K562 (cell line): ENCODE results near the gene ETV2. TPM values are rescaled to one million over a fixed set of nuclear protein-coding genes. Genes with fewer than 3 reads are reported as not detected.
A peak's percentile ranks its signal among the peaks of the same experiment; 100 is the strongest.

ENCODE experiments used
- FOXA3 ChIP-seq, 2 experiments: fragments of 450-650 bp in 1 of 2; sonication (generic) in 1 of 2; formaldehyde crosslinking; IDR thresholded peaks in 1 of 2; conservative IDR thresholded peaks in 1 of 2; 2 replicates each; pipeline versions ENCODE4 v1.4.0 to v1.8.0; 2020 to 2022; ENCODE audit warnings: mild to moderate bottlenecking in 2 of 2, missing genetic modification reagents in 1 of 2
- KDM2B ChIP-seq: fragments of 250-450 bp; sonication (Bioruptor Pico); IDR thresholded peaks from 2 replicates; pipeline ENCODE4 v1.8.0; 2021; ENCODE audit warnings: mild to moderate bottlenecking, moderate library complexity
- KDM4B ChIP-seq, 2 experiments: fragments of 450-650 bp in 1 of 2; sonication (generic) in 1 of 2; IDR thresholded peaks; 2 replicates each; pipeline ENCODE4 v1.6.1; 2016 to 2017; ENCODE audit warnings: borderline replicate concordance in 2 of 2, antibody characterized with exemption in 1 of 2, low read depth in 1 of 2, mild to moderate bottlenecking in 1 of 2
- LCOR ChIP-seq: sonication (generic); formaldehyde crosslinking; IDR thresholded peaks from 2 replicates; pipeline ENCODE4 v1.8.0; 2022; ENCODE audit warnings: mild to moderate bottlenecking, missing genetic modification reagents
- MAZ ChIP-seq, 2 experiments: fragments of 450-650 bp in 1 of 2; sonication (generic) in 1 of 2; formaldehyde crosslinking; IDR thresholded peaks in 1 of 2; conservative IDR thresholded peaks in 1 of 2; 2 replicates each; pipeline versions ENCODE4 v1.4.0 to v1.5.0; 2020; ENCODE audit warnings: mild to moderate bottlenecking in 1 of 2, missing genetic modification reagents in 1 of 2
- MEF2A ChIP-seq: IDR thresholded peaks from 2 replicates; pipeline ENCODE4 v1.6.1; 2011; ENCODE audit warnings: low read depth, mild to moderate bottlenecking, low read length, moderate library complexity; ENCODE audit not compliant: control insufficient read depth
- POLR2AphosphoS2 ChIP-seq: IDR thresholded peaks from 2 replicates; pipeline ENCODE4 v1.6.1; 2012; ENCODE audit warnings: low read length, improper control_type of control experiment
- RFX7 ChIP-seq: fragments of 250-450 bp; sonication (Bioruptor Pico); IDR thresholded peaks from 2 replicates; pipeline ENCODE4 v1.5.1; 2021; ENCODE audit warnings: mild to moderate bottlenecking
- ZFPM2 ChIP-seq: fragments of 250-450 bp; sonication (Bioruptor Pico); IDR thresholded peaks from 2 replicates; pipeline ENCODE4 v1.5.1; 2022; ENCODE audit warnings: mild to moderate bottlenecking
- ZNF197 ChIP-seq: fragments of 200-800 bp; sonication (Bioruptor generic); IDR thresholded peaks from 2 replicates; pipeline ENCODE4 v1.6.1; 2016; ENCODE audit warnings: low read depth, missing genetic modification characterization, missing compliant biosample characterization
- ZNF316 ChIP-seq: fragments of 450-650 bp; IDR thresholded peaks from 2 replicates; pipeline ENCODE4 v1.6.1; 2016
- ZNF584 ChIP-seq: fragments of 200-800 bp; sonication (Bioruptor generic); IDR thresholded peaks from 2 replicates; pipeline ENCODE4 v1.6.1; 2016; ENCODE audit warnings: low read depth, mild to moderate bottlenecking, missing genetic modification characterization, missing compliant biosample characterization
- ZNF699 ChIP-seq: fragments of 250-450 bp; sonication (Bioruptor Pico); IDR thresholded peaks from 2 replicates; pipeline ENCODE4 v1.8.0; 2021; ENCODE audit warnings: mild to moderate bottlenecking, moderate library complexity; ENCODE audit not compliant: insufficient replicate concordance
- polyA plus RNA-seq, 8 experiments: library from polyadenylated mRNA; depleted of rRNA in 4 of 8; stranded (reverse) in 5 of 8; unstranded in 3 of 8; fragments of >200 nt; fragmentation: Nextera tagmentation in 2 of 8; fragmentation: Illumina TruSeq in 1 of 8; extraction: Ambion mirVana in 2 of 8; extraction: Trizol in 1 of 8; gene quantifications; 2 replicates each; pipeline versions ENCODE4 v1.2.1 to v1.2.3, GENCODE V29; 2011 to 2014; ENCODE audit warnings: inconsistent platforms in 1 of 8, missing spikeins in 1 of 8
- total RNA-seq, 7 experiments: library from RNA; depleted of rRNA in 6 of 7; stranded (reverse); fragments of >200 nt in 6 of 7; fragmentation: Illumina TruSeq in 2 of 7; extraction: Trizol in 2 of 7; gene quantifications; 2 replicates each; pipeline versions ENCODE4 v1.2.1 to v1.2.3, GENCODE V29; 2011 to 2021; ENCODE audit warnings: low replicate concordance in 1 of 7
- TF ChIP-seq, protein P1 (sequence below): sonication (generic); formaldehyde crosslinking; IDR thresholded peaks from 2 replicates; pipeline ENCODE4 v1.8.1; 2023; ENCODE audit warnings: mild to moderate bottlenecking, missing genetic modification reagents, moderate library complexity
- TF ChIP-seq, protein P2 (sequence below): fragments of 450-650 bp; IDR thresholded peaks from 2 replicates; pipeline ENCODE4 v1.6.1; 2016
- TF ChIP-seq, protein P3 (sequence below): fragments of 250-450 bp; sonication (Bioruptor Pico); IDR thresholded peaks from 2 replicates; pipeline ENCODE4 v1.8.0; 2021; ENCODE audit warnings: moderate library complexity, mild to moderate bottlenecking, inconsistent platforms
- TF ChIP-seq, protein P4 (sequence below), 2 experiments: fragments of 450-650 bp; conservative IDR thresholded peaks; 2 replicates each; pipeline ENCODE4 v1.6.1; 2017; ENCODE audit warnings: mild to moderate bottlenecking in 2 of 2, moderate library complexity in 2 of 2

The ETV2 gene
- total and polyA plus RNA-seq, 9 of the 15 experiments (the other 6 are each of a cell fraction or from before 2014, with no cell fraction given), result 0.11 to 3.7 (median 0.55) TPM

DNA sequence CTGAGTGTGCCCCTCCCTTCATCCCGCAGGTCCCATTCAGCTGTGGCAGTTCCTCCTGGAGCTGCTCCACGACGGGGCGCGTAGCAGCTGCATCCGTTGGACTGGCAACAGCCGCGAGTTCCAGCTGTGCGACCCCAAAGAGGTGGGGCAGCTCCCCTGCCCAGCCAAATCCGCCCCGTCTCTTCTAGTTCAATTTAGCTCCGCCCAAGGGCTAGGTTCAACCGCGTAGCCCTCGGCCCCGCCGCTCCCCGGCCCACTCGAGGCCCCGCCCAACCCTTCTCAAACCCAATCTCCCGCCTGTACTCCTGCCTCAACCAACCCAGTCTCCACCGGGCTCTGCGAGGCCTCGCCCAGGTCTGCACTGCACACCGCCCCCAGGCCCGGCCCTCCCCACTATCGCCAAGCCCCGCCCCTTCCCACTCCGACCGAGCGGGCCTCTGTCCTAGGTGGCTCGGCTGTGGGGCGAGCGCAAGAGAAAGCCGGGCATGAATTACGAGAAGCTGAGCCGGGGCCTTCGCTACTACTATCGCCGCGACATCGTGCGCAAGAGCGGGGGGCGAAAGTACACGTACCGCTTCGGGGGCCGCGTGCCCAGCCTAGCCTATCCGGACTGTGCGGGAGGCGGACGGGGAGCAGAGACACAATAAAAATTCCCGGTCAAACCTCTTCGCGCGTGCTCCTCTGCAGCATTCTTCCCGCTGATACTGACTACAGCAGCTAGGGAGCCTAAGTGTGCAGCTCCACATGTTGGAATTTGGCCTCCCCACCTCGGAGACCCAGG, 2.9 kb downstream of the ETV2 start (continued):
- TF ChIP-seq ZFPM2 (CRISPR knock-in tag) (no peak), MEF2A (no peak), ZNF584 (CRISPR knock-in tag) (no peak), ZNF197 (CRISPR knock-in tag) (no peak), POLR2AphosphoS2 (no peak), ZNF699 (no peak), MAZ (CRISPR knock-in tag; conservative IDR thresholded peaks at IDR 0.05 in 1 of 2, IDR thresholded peaks at IDR 0.05 in 1 of 2) (peak in 1 of 2 experiments; percentile 23; a peak in 2 of 4 replicates), KDM2B (CRISPR knock-in tag) (peak; percentile 8; the same call in 1 of the 2 replicates), RFX7 (CRISPR knock-in tag) (no peak), LCOR (CRISPR knock-in tag) (no peak), FOXA3 (CRISPR knock-in tag; conservative IDR thresholded peaks at IDR 0.05 in 1 of 2, IDR thresholded peaks at IDR 0.05 in 1 of 2) (no peak), ZNF316 (no peak), KDM4B (IDR thresholded peaks at IDR 0.05; ENCODE audit: borderline replicate concordance in 2 of 2, low read depth in 1 of 2) (no peak)
- TF ChIP-seq, protein P1, sequence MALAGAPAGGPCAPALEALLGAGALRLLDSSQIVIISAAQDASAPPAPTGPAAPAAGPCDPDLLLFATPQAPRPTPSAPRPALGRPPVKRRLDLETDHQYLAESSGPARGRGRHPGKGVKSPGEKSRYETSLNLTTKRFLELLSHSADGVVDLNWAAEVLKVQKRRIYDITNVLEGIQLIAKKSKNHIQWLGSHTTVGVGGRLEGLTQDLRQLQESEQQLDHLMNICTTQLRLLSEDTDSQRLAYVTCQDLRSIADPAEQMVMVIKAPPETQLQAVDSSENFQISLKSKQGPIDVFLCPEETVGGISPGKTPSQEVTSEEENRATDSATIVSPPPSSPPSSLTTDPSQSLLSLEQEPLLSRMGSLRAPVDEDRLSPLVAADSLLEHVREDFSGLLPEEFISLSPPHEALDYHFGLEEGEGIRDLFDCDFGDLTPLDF (CRISPR knock-in tag), result 0 out of 2 replicates have a peak, but pooled peaks have one; percentile 58
- TF ChIP-seq, protein P2, sequence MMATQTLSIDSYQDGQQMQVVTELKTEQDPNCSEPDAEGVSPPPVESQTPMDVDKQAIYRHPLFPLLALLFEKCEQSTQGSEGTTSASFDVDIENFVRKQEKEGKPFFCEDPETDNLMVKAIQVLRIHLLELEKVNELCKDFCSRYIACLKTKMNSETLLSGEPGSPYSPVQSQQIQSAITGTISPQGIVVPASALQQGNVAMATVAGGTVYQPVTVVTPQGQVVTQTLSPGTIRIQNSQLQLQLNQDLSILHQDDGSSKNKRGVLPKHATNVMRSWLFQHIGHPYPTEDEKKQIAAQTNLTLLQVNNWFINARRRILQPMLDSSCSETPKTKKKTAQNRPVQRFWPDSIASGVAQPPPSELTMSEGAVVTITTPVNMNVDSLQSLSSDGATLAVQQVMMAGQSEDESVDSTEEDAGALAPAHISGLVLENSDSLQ, result no peak
- TF ChIP-seq, protein P3, sequence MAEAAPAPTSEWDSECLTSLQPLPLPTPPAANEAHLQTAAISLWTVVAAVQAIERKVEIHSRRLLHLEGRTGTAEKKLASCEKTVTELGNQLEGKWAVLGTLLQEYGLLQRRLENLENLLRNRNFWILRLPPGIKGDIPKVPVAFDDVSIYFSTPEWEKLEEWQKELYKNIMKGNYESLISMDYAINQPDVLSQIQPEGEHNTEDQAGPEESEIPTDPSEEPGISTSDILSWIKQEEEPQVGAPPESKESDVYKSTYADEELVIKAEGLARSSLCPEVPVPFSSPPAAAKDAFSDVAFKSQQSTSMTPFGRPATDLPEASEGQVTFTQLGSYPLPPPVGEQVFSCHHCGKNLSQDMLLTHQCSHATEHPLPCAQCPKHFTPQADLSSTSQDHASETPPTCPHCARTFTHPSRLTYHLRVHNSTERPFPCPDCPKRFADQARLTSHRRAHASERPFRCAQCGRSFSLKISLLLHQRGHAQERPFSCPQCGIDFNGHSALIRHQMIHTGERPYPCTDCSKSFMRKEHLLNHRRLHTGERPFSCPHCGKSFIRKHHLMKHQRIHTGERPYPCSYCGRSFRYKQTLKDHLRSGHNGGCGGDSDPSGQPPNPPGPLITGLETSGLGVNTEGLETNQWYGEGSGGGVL, result no peak
- TF ChIP-seq, protein P4, sequence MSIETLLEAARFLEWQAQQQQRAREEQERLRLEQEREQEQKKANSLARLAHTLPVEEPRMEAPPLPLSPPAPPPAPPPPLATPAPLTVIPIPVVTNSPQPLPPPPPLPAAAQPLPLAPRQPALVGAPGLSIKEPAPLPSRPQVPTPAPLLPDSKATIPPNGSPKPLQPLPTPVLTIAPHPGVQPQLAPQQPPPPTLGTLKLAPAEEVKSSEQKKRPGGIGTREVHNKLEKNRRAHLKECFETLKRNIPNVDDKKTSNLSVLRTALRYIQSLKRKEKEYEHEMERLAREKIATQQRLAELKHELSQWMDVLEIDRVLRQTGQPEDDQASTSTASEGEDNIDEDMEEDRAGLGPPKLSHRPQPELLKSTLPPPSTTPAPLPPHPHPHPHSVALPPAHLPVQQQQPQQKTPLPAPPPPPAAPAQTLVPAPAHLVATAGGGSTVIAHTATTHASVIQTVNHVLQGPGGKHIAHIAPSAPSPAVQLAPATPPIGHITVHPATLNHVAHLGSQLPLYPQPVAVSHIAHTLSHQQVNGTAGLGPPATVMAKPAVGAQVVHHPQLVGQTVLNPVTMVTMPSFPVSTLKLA (conservative IDR thresholded peaks at IDR 0.05), result peak; percentile 53 to 62
